OCI-LY1 (cell line): Measurements from ENCODE around the gene THTPA.

ENCODE experiments used
- EZH2 ChIP-seq: fragments of 200-600 bp; sonication (generic), shearing (Covaris generic); IDR thresholded peaks from 2 replicates; pipeline ENCODE4 v1.8.0; 2017; ENCODE audit warnings: borderline replicate concordance, mixed run types, mild to moderate bottlenecking, antibody characterized with exemption, low read length, moderate library complexity, mixed read lengths
- TF ChIP-seq, protein P1 (sequence below): fragments of 200-600 bp; sonication (generic), shearing (Covaris generic); IDR thresholded peaks from 2 replicates; pipeline ENCODE4 v1.5.1; 2017; ENCODE audit warnings: mild to moderate bottlenecking, antibody characterized with exemption, low read length, moderate library complexity, mixed read lengths

DNA sequence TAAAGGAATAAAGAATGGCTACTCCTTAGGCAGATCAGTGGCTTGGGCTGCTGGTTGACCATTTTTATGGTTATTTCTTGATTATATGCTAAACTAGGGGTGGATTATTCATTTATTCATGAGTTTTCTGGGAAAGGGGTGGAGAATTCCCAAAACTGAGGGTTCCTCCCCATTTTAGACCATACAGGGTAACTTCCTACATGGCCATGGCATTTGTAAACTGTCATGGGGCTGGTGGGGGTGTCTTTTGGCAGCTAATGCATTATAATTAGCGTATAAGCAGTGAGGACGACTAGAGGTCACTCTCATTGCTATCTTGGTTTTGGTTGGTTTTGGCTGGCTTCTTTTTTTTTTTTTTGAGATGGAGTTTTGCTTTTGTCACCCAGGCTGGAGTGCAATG is 48.1 kb downstream of the THTPA start:
- no peak for TF ChIP-seq EZH2
- TF ChIP-seq, protein P1, sequence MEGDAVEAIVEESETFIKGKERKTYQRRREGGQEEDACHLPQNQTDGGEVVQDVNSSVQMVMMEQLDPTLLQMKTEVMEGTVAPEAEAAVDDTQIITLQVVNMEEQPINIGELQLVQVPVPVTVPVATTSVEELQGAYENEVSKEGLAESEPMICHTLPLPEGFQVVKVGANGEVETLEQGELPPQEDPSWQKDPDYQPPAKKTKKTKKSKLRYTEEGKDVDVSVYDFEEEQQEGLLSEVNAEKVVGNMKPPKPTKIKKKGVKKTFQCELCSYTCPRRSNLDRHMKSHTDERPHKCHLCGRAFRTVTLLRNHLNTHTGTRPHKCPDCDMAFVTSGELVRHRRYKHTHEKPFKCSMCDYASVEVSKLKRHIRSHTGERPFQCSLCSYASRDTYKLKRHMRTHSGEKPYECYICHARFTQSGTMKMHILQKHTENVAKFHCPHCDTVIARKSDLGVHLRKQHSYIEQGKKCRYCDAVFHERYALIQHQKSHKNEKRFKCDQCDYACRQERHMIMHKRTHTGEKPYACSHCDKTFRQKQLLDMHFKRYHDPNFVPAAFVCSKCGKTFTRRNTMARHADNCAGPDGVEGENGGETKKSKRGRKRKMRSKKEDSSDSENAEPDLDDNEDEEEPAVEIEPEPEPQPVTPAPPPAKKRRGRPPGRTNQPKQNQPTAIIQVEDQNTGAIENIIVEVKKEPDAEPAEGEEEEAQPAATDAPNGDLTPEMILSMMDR: no peak
